ENCODE results near the gene PSMA1. TPM values are rescaled to one million over a fixed set of nuclear protein-coding genes. Genes with fewer than 3 reads are reported as not detected.

The PSMA1 gene
- total RNA-seq, 1 donor from 2014 or later: 95.1 TPM

Small RNAs within 50 kb of the gene (small RNA-seq; reads per million reads assigned to genes)
- not detected for gene RNU7-49P (ENCODE audit: low replicate concordance)

Other genes starting within 250 kb of the PSMA1 start
- 40.8 TPM for gene RRAS2, start 161.2 kb downstream of the PSMA1 start, total RNA-seq
- gene COPB1, start 20.6 kb downstream of the PSMA1 start, total RNA-seq: 107 TPM
- gene PDE3B, start 123.4 kb upstream of the PSMA1 start, total RNA-seq: 21.1 TPM